HG02840 (cell line): ENCODE data around the gene MAGEB2.
"Not testable (repeated sequence)": the region's sequence is repeated elsewhere in the genome, so short reads cannot be mapped to it uniquely, and the experiment has no call there.

Experiments used
- ATAC-seq: cut with Tn5 transposase; IDR thresholded peaks from one replicate; pipeline ENCODE4 v1.9.1; 2021; ENCODE audit warnings: mild to moderate bottlenecking, moderate library complexity, moderate number of reproducible peaks; ENCODE audit not compliant: unreplicated experiment, low FRiP score

MAGEB2 gene, protein sequence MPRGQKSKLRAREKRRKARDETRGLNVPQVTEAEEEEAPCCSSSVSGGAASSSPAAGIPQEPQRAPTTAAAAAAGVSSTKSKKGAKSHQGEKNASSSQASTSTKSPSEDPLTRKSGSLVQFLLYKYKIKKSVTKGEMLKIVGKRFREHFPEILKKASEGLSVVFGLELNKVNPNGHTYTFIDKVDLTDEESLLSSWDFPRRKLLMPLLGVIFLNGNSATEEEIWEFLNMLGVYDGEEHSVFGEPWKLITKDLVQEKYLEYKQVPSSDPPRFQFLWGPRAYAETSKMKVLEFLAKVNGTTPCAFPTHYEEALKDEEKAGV

DNA sequence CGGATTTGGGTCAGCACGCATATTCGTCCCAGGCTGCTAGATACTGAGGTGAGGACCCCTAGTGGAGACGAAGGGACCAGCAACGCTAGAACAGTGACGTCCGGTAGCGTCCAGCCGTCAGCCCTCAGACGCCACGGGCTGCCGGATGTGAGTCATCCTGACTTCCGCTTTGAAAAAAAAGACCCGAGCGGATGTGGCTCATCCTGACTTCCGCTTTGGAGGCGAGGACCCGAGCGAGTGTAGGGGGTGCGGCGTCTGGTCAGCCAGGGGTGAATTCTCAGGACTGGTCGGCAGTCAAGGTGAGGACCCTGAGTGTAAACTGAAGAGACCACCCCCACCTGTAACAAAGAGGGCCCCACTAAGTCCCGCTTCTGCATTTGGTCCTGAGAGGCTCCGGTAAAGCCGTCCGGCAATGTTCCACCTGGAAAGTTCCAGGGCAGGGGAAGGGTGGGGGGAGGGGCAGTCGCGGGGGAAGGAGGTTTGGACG, at the start of gene MAGEB2:
Gene MAGEB2, plus strand, starts transcription at position 207 of the 487 bp plus-strand sequence. CDS start 3,018 bp downstream, outside the sequence.
- no peak for ATAC-seq

GRCh38 chrX:30170900-30171299, 44.5 kb upstream of the MAGEB2 start:
- ATAC-seq: no peak

- no peak for ATAC-seq
Measured at GRCh38 chrX:30181353-30181752, 34.0 kb upstream of the MAGEB2 start.

DNA sequence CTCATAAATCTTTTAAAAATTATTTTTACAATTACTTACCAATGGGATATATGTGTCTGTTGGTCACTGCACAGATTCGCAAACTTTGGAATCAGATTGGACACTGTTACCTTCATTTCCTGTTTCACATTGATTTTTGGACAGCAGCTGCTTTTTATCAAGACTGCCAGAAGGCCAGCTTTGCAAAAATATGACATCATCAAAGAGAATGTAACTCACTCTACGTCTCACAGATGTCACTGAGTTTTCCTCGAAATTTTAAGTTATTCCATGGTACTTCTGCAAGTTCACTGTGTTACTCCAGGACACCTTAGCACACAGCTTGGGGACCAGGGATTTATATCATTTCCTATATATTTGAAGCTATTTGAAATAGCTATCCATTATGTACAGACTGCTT, 31.8 kb upstream of the MAGEB2 start:
- no peak for ATAC-seq

DNA sequence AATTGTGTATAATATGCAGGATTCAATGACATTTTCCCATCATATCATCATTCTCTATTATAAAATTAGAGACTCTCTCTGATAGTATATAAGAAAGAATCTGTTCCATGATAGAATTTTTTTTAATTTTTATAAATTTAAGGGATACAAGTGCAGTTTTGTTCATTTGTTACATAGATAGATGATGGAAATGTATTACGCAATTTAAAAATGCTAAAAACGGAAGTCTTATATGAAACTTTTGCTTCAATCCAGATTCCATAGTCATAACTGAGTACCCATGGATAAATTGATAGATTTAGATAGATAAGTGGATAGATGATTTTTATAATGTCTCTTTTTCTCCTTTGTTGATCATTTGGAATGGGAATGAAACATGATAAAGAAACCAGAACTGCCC, 24.9 kb upstream of the MAGEB2 start:
- ATAC-seq: no peak

DNA sequence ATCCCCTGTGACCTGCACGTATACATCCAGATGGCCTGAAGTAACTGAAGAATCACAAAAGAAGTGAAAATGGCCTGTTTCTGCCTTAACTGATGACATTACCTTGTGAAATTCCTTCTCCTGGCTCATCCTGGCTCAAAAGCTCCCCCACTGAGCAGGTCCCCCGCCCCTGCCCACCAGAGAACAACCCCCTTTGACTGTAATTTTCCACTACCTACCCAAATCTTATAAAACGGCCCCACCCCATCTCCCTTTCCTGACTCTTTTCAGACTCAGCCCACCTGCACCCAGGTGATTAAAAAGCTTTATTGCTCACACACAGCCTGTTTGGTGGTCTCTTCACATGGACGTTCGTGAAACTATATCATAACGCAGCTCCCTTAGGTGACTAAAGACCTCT, 21.5 kb upstream of the MAGEB2 start:
- ATAC-seq: not testable (repeated sequence)

GRCh38 chrX:30196322-30196721, 19.0 kb upstream of the MAGEB2 start:
- no peak for ATAC-seq

- ATAC-seq: no peak
Measured at GRCh38 chrX:30212172-30212571, 3.2 kb upstream of the MAGEB2 start.

- ATAC-seq: no peak
Measured at GRCh38 chrX:30217465-30217864, 2.1 kb downstream of the MAGEB2 start.

DNA sequence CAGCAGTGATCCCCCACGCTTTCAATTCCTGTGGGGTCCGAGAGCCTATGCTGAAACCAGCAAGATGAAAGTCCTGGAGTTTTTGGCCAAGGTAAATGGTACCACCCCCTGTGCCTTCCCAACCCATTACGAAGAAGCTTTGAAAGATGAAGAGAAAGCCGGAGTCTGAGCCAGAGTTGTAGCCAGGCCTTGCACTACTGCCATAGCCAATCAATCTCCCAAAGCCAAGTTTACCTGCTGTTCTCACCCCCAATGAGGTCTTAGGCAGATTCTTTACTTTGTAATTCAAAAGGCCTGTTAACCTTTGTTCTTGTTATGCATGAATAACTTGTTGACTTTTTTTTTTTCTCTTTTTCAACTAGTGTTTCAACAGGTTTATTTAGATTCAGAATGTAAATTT, 4.0 kb downstream of the MAGEB2 start:
- ATAC-seq: no peak

- no peak for ATAC-seq
Measured at GRCh38 chrX:30220661-30221060, 5.3 kb downstream of the MAGEB2 start.

DNA sequence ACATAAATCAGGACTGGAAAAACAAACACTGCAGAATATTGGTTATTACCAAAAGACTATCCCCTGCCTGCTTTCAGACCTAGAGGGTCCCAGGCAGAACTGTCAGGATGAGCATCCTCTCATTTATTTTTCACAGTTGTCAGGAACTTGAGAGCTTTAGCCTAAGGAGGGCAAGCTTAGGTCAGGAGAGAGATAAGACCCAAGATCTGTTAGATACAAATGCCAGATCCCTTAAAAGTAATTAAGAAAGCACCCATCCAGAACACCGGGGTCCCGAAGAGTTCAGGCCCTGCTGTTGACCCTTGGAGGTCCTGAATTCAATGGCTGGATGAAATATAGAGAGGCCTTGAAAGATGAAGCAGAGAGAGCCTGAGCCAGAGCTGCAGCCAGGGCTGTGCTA, 9.2 kb downstream of the MAGEB2 start:
- no peak for ATAC-seq

DNA sequence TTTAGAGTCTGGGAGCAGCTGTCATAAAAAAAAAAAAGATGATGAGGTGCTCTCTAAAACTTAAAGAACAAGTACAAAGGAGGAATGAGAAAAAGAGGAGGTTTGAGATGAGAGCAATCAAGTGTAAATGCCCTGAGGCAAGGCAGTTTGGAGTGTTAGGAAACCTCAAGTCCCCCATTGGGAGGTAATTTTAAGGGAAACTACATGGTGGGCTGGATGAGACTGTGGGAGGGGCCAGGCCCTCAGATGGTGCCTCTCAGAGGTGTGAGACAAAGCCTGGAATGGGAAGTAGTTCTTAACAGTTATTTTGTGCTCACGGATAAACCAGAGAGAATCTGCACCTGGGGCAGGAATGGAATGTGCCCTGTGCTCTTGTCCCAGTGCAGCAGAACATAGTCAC, 13.2 kb downstream of the MAGEB2 start:
- ATAC-seq: no peak

GRCh38 chrX:30230395-30230794, 15.0 kb downstream of the MAGEB2 start, which contains the start of gene MAGEB3:
MAGEB3 (plus strand) TSS chrX:30230657; CDS start chrX:30235925, 5,268 bp downstream.
- ATAC-seq: no peak

DNA sequence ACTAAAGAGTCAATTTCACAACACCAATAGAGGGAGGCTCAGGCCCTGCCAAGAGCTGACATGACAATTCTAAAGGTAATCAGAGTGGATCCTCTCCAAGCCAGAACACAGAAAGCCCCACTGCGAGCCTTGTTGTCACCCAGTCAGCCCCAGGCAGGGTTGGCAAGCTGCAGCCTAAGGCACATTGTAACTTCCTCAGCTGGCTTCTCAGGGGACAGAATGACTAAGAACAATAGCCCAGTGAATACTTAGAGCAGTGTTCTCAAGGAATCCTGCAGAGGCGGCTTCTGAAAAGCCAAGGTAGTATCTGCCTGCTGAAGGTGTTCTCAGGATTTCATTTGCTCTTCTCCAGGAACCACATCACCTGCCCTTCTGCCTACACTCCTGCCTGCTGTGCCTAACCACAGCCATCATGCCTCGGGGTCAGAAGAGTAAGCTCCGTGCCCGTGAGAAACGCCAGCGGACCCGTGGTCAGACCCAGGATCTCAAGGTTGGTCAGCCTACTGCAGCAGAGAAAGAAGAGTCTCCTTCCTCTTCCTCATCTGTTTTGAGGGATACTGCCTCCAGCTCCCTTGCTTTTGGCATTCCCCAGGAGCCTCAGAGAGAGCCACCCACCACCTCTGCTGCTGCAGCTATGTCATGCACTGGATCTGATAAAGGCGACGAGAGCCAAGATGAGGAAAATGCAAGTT, 26.5 kb downstream of the MAGEB2 start, which contains the start of gene MAGEB4:
Gene MAGEB4, plus strand, starts transcription at position 277 of the 692 bp plus-strand sequence. Its CDS starts 136 bp downstream, at position 413.
- no peak for ATAC-seq

DNA sequence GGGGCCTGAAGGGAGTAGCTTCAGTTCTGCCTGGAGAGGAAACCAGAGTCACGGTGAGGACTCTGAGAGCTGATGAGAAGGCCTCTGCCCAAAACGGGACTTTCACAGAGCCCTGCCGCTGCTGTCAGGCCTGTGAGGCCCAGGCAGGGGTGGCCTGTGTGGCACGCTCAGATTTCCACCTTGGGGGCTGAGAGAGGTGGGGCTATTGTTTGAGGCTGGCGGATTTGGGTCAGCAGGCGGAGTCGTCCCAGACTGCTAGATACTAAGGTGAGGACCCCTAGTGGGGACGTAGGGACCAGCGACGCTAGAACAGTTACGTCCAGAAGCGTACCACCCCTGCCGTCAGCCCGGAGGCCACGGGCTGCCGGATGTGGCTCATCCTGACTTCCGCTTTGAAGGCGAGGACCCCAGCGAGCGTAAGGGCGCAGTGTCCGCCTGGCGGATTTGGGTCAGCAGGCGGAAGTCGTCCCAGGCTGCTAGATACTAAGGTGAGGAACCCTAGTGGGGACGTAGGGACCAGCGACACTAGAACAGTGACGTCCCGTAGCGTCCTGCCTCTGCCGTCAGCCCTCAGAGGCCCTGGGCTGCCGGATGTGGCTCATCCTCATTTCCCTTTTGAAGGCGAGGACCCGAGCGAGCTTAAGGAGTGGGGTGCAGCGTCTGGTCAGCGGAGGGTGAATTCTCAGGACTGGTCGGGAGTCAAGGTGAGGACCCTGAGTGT, 31.6 kb downstream of the MAGEB2 start, which contains the start of gene MAGEB1:
Gene MAGEB1, plus strand, starts transcription at position 378 of the 721 bp plus-strand sequence. CDS start 3,348 bp downstream, outside the sequence.
- no peak for ATAC-seq

- no peak for ATAC-seq
Measured at GRCh38 chrX:30248854-30249253, 33.5 kb downstream of the MAGEB2 start.

DNA sequence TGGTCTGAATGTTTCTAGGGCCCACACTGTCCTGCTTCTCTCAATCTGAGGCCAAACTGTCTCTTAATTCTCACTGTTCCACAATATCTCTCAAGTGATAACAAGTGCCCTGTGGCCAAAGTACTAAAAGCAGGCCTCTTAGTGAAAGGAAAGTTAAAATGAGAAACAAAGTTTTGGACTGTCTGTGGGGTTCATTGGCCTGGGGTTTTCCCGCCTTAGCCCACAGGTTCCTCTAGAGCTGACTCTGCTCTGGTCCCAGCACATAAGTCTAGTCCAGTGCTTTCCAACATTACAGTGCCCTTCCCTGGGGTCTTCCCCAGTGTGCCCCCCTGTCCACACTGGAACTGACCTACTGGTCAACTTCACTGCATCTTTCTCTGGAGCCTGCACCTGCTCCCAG, 37.9 kb downstream of the MAGEB2 start:
- no peak for ATAC-seq

GRCh38 chrX:30259927-30260326, 44.6 kb downstream of the MAGEB2 start:
- ATAC-seq: no peak

DNA sequence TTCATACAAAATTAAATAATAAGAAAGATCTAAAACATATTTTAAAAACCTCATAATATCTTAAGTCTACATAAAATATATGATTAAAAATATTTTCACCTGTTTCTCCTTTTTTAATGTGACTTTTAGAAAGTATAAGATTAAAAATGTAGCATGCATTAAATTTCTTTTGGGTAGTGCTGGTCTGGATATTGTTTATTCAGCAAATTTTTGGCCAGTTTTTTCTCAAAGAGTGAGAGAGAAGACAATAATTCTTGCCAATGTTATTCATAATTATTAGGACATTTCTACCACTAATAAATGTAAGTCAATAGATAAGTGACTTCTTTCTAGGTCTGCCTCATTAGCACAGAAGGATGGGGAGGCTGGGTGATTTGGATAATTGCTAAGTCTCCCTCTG, 45.6 kb downstream of the MAGEB2 start:
- no peak for ATAC-seq

- ATAC-seq: no peak
Measured at GRCh38 chrX:30262763-30263162, 47.4 kb downstream of the MAGEB2 start.
